Nephron progenitor cell (in vitro differentiated cells): ENCODE measurements around the gene KBTBD12.

ENCODE experiments used
- DNase-seq: peaks from one replicate; pipeline ENCODE4 v3.0.0; 2021
- H3K27ac Mint-ChIP-seq: 2 replicates; pipeline ENCODE4 v1.8.0; 2021; ENCODE audit warnings: mild to moderate bottlenecking, moderate library complexity, mixed read lengths
- H3K27me3 Mint-ChIP-seq: 2 replicates; pipeline ENCODE4 v1.8.0; 2021; ENCODE audit warnings: mild to moderate bottlenecking, low read depth, mixed read lengths; ENCODE audit not compliant: poor library complexity
- H3K36me3 Mint-ChIP-seq: 2 replicates; pipeline ENCODE4 v1.8.0; 2021; ENCODE audit warnings: low read depth, mixed read lengths
- H3K4me1 Mint-ChIP-seq: 2 replicates; pipeline ENCODE4 v1.8.0; 2021; ENCODE audit warnings: mixed read lengths
- H3K4me3 Mint-ChIP-seq: 2 replicates; pipeline ENCODE4 v1.8.0; 2021; ENCODE audit warnings: mild to moderate bottlenecking, moderate library complexity, mixed read lengths
- H3K9me3 Mint-ChIP-seq: 2 replicates; pipeline ENCODE4 v1.8.0; 2021; ENCODE audit warnings: mild to moderate bottlenecking, moderate library complexity, mixed read lengths
- CTCF ChIP-seq: fragments of 200-600 bp; sonication (generic); IDR thresholded peaks from 2 replicates; pipeline ENCODE4 v1.5.0; 2021; ENCODE audit warnings: antibody characterized with exemption

Gene KBTBD12

DNA sequence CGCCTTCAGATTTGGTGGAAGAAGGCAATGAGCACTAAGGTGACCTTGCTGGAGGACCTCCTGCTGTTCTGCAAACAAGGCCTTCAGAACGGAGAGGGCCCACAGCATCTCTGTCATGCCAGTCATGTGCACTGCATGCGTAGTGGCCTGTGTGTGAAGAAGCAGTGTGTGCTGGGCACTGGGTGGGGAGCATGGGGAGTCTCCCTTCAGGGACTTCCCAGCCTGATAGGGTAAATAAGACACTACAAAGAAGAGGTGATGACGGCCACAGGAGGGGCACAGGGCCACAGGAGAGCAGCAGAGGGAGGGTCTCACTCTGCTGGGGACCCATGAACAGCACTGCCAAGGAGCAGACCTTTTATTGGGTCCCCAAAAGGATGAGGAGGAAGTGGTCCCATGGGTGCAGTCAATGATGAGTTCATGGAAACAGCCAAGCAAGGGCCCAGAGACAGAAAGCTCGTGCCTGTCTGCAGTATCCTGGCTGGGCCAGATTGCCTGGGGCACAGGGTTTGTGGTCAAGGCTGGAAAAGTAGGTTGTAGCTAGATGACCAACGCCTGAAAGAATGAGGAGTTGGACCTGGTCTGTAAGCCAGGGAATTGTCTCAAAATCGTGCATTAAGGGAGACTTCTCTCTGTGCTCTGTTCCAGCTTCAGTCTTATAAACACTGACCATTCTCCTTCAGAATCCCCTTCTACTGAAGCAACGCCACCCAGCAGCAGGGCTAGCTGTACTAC lies 69.4 kb downstream of the KBTBD12 start:
- Mint-ChIP-seq H3K36me3 (peaks cover 5% of the 10 kb centered on the region), H3K4me3 (no peak overlapping the region), H3K9me3 (peaks cover 35% of the 10 kb centered on the region), H3K27me3 (peaks cover 22% of the 10 kb centered on the region), H3K27ac (no peak overlapping the region), H3K4me1 (no peaks in the 10 kb centered on the region)
- TF ChIP-seq CTCF = no peak
- DNase-seq = no peak

- Mint-ChIP-seq H3K4me1 (no peaks in the 10 kb centered on the region), H3K36me3 (peaks cover 5% of the 10 kb centered on the region), H3K4me3 (no peak overlapping the region), H3K27me3 (peaks cover 22% of the 10 kb centered on the region), H3K27ac (no peak overlapping the region), H3K9me3 (peaks cover 28% of the 10 kb centered on the region)
- no peak for TF ChIP-seq CTCF
- DNase-seq = no peak
Observed at GRCh38 chr3:127985216-127985615, 70.2 kb downstream of the KBTBD12 start.

DNA sequence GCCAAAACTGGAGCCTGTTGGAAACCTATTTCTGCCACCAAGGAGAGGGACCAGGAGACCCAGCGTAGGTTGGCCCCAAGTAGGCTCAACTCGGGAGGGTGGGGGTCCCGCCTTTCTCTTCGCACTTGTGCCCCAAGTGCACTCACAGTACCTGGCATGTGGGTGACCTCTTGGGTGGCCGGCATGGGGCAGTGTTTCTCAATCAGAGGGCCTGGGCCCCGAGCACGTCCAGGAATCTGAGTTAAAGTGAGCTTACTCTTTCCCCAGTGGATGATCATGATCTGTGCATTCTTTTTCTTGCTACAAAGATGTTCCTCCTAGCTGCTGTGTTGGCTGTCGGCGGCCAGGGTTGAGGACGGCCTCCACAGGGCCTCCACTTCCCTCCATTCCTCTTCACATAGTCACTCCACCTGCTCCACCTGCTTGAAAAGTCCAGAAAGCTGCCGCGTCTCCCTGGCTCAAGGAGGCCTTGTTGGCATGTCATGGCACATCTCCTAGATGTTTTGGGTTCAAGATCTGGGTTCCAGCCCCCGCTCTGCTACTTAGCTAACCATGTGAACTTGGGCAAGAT lies 70.7 kb downstream of the KBTBD12 start:
- no peak overlapping the region for H3K27ac Mint-ChIP-seq
- DNase-seq = no peak
- H3K36me3 Mint-ChIP-seq = peaks cover 5% of the 10 kb centered on the region
- H3K27me3 Mint-ChIP-seq = peaks cover 22% of the 10 kb centered on the region
- H3K4me1 Mint-ChIP-seq = no peaks in the 10 kb centered on the region
- peaks cover 24% of the 10 kb centered on the region for H3K9me3 Mint-ChIP-seq
- TF ChIP-seq CTCF = no peak
- no peak overlapping the region for H3K4me3 Mint-ChIP-seq

GRCh38 chr3:127986803-127987202 lies 71.8 kb downstream of the KBTBD12 start:
- Mint-ChIP-seq H3K4me3 (no peak overlapping the region), H3K4me1 (peaks cover 4% of the 10 kb centered on the region), H3K27me3 (peaks cover 22% of the 10 kb centered on the region), H3K27ac (no peak overlapping the region), H3K9me3 (peaks cover 13% of the 10 kb centered on the region), H3K36me3 (no peaks in the 10 kb centered on the region)
- no peak for DNase-seq
- TF ChIP-seq CTCF = no peak

DNA sequence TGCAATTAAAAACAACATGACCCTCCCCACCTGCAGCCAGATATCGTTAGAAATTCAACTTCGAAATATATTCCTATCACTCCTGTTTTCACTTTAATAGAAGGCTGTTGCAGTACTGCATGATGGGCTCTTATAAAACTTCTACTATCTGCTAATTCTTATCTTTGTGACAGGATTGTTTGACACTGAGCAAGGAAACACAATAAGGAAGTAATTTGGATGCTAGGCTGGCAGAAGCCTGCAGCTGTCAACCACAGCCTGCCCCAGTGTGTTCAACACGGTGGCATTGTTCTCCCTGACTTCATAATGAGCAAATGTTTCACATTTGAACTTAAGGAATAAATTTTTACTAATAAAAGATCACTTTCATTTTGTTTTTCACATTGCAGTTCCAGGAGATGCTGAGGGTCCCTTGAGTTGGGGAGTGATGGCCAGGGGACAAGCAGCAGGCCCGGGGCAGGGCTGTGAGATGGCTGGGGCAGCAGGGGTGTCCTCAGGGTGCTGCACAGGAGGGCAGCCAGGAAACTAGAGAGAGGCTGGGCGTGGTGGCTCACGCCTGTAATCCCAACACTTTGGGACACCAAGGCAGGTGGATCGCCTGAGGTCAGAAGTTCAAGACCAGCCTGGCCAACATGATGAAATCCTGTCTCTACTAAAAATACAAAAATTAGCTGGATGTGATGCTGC lies 72.4 kb downstream of the KBTBD12 start:
- H3K36me3 Mint-ChIP-seq = no peaks in the 10 kb centered on the region
- H3K4me3 Mint-ChIP-seq = no peak overlapping the region
- DNase-seq = no peak
- TF ChIP-seq CTCF = no peak
- peaks cover 18% of the 10 kb centered on the region for H3K27me3 Mint-ChIP-seq
- peaks cover 4% of the 10 kb centered on the region for H3K4me1 Mint-ChIP-seq
- peaks cover 8% of the 10 kb centered on the region for H3K9me3 Mint-ChIP-seq
- no peak overlapping the region for H3K27ac Mint-ChIP-seq
